K562 (cell line): Measurements from ENCODE around the gene AGRN. TPM values are rescaled to one million over a fixed set of nuclear protein-coding genes. Genes with fewer than 3 reads are reported as not detected.

Source experiments
- ATAC-seq: fragments of 200-7000 bp; cut with Tn5 transposase; 3 replicates; pipeline ENCODE4 v1.9.1; 2020; ENCODE audit warnings: moderate library complexity
- BruUV-seq: library from RNA; stranded (reverse); fragments of 400-500 nt; replicated peaks from 2 replicates; lab custom pipeline; 2021; lab: Mats Ljungman, UMichigan
- CTCF ChIA-PET: fragments of 300-600 bp; formaldehyde crosslinking; extraction: SDS; loops from one replicate; lab custom pipeline; 2021; ENCODE audit warnings: low intra/inter-chr PET ratio; lab: Yijun Ruan, JAX
- POLR2A ChIA-PET: fragments of 300-600, 350-650 bp; sonication (Branson Sonifier 250); formaldehyde crosslinking; extraction: SDS; loops from one replicate; lab custom pipeline; 2021; ENCODE audit warnings: antibody characterized with exemption, inconsistent platforms; lab: Yijun Ruan, JAX
- DNase-seq, 4 experiments: peaks; one replicate each; pipeline versions ENCODE4 v3.0.0 to v3.0.0-alpha.2; 2011 to 2018; ENCODE audit warnings: low spot score in 3 of 4, mixed read lengths in 3 of 4; ENCODE audit errors: extremely low read depth in 1 of 4
- FAIRE-seq: peaks from 2 replicates; lab custom pipeline; 2011; peaks lifted over from hg19 to GRCh38; lab: Jason Lieb, UNC
- H2AFZ ChIP-seq: 2 replicates; pipeline ENCODE4 v1.6.0; 2011; ENCODE audit warnings: low read depth, low read length, control low read depth, inconsistent platforms
- H3K27ac ChIP-seq: fragments of 200-600 bp; 3 replicates; pipeline ENCODE4 v1.8.0; 2011; ENCODE audit warnings: low read depth, mild to moderate bottlenecking, control low read depth, inconsistent platforms, low read length, moderate library complexity, mixed read lengths; ENCODE audit errors: extremely low read depth
- H3K27me3 ChIP-seq, 2 experiments: fragments of 300-600 bp in 1 of 2; 2 replicates in 1 of 2; 3 replicates in 1 of 2; pipeline versions ENCODE4 v1.6.0 to v1.8.0; 2011; ENCODE audit warnings: inconsistent platforms in 2 of 2, low read length in 2 of 2, mild to moderate bottlenecking in 1 of 2, mixed read lengths in 1 of 2, moderate library complexity in 1 of 2; ENCODE audit not compliant: control insufficient read depth in 2 of 2, insufficient read depth in 2 of 2
- H3K36me3 ChIP-seq: fragments of 300-600 bp; 3 replicates; pipeline ENCODE4 v1.8.0; 2011; ENCODE audit warnings: mild to moderate bottlenecking, low read length, inconsistent platforms; ENCODE audit not compliant: control insufficient read depth, insufficient read depth
- H3K4me1 ChIP-seq, 2 experiments: fragments of 200-600 bp in 1 of 2; replicated peaks in 1 of 2; 2 replicates in 1 of 2; 3 replicates in 1 of 2; pipeline versions ENCODE4 v1.5.1 to v1.8.0; 2011; ENCODE audit warnings: inconsistent platforms in 2 of 2, low read length in 2 of 2, mild to moderate bottlenecking in 1 of 2, mixed read lengths in 1 of 2, moderate library complexity in 1 of 2; ENCODE audit not compliant: control insufficient read depth in 2 of 2, insufficient read depth in 2 of 2
- H3K4me2 ChIP-seq: 2 replicates; pipeline ENCODE4 v1.6.1; 2011; ENCODE audit warnings: low read length, control low read depth, inconsistent platforms, mixed read lengths; ENCODE audit not compliant: insufficient read depth
- H3K4me3 ChIP-seq: fragments of 200-600 bp; sonication (generic), shearing (Covaris generic); 2 replicates; pipeline ENCODE4 v1.5.1; 2016; ENCODE audit warnings: control low read depth, inconsistent platforms
- H3K79me2 ChIP-seq: fragments of 200-600 bp; 3 replicates; pipeline ENCODE4 v1.8.0; 2011; ENCODE audit warnings: low read length, inconsistent platforms; ENCODE audit not compliant: control insufficient read depth, insufficient read depth
- H3K9ac ChIP-seq, 2 experiments: 2 replicates each; pipeline versions ENCODE4 v1.6.0 to v1.6.1; 2011; ENCODE audit warnings: low read depth in 2 of 2, low read length in 2 of 2, control low read depth in 1 of 2, inconsistent platforms in 1 of 2, mild to moderate bottlenecking in 1 of 2, mixed read lengths in 1 of 2; ENCODE audit not compliant: insufficient read depth in 1 of 2
- H3K9me1 ChIP-seq: one replicate; pipeline ENCODE4 v1.6.0; 2011; ENCODE audit warnings: inconsistent platforms, mild to moderate bottlenecking, low read length, moderate library complexity; ENCODE audit not compliant: control insufficient read depth, insufficient read depth
- H3K9me3 ChIP-seq: replicated peaks from 2 replicates; pipeline ENCODE4 v1.5.1; 2011; ENCODE audit warnings: low read depth, low read length, inconsistent platforms; ENCODE audit not compliant: control insufficient read depth, insufficient read depth
- H4K20me1 ChIP-seq: replicated peaks from 2 replicates; pipeline ENCODE4 v1.6.1; 2011; ENCODE audit warnings: low read length, inconsistent platforms, mixed read lengths; ENCODE audit not compliant: control insufficient read depth, insufficient read depth
- HDAC6 ChIP-seq: IDR thresholded peaks from 2 replicates; pipeline ENCODE4 v1.6.1; 2012; ENCODE audit warnings: low read depth, mild to moderate bottlenecking, control low read depth, inconsistent platforms, low read length, moderate library complexity
- RFX1 ChIP-seq: fragments of 450-650 bp; IDR thresholded peaks from 2 replicates; pipeline ENCODE4 v1.6.1; 2016; ENCODE audit warnings: mild to moderate bottlenecking, moderate library complexity
- ZBTB33 ChIP-seq: sonication (generic); formaldehyde crosslinking; IDR thresholded peaks from 2 replicates; pipeline ENCODE4 v1.8.1; 2023; ENCODE audit warnings: mild to moderate bottlenecking, missing genetic modification reagents
- ZEB2 ChIP-seq: fragments of 450-650 bp; IDR thresholded peaks from 2 replicates; pipeline ENCODE4 v1.6.1; 2016
- ZNF316 ChIP-seq: fragments of 450-650 bp; IDR thresholded peaks from 2 replicates; pipeline ENCODE4 v1.6.1; 2016
- WGBS: fragments of 100-300 bp; shearing (Covaris generic); methylation state at CpG from one replicate; pipeline ENCODE4 v1.1.6; 2016; ENCODE audit warnings: low coverage, mixed read lengths; ENCODE audit not compliant: insufficient coverage; ENCODE audit errors: missing lambda C conversion rate; 5-methylcytosine and 5-hydroxymethylcytosine counted together
- in situ Hi-C: fragments of 300-500 bp; cut with MboI; formaldehyde crosslinking; loops from 4 replicates; pipeline ENCODE4 v1.15.0; 2018; ENCODE audit warnings: inconsistent platforms, mixed read lengths
- intact Hi-C: fragments of 100-400 bp; cut with micrococcal nuclease; formaldehyde crosslinking; loops from 2 replicates; pipeline ENCODE4 v1.14.2; 2022
- polyA plus RNA-seq, 8 experiments: library from polyadenylated mRNA; depleted of rRNA in 4 of 8; stranded (reverse) in 5 of 8; unstranded in 3 of 8; fragments of >200 nt; fragmentation: Nextera tagmentation in 2 of 8; fragmentation: Illumina TruSeq in 1 of 8; extraction: Ambion mirVana in 2 of 8; extraction: Trizol in 1 of 8; gene quantifications; 2 replicates each; pipeline versions ENCODE4 v1.2.1 to v1.2.3, GENCODE V29; 2011 to 2014; ENCODE audit warnings: inconsistent platforms in 1 of 8, missing spikeins in 1 of 8
- total RNA-seq, 7 experiments: library from RNA; depleted of rRNA in 6 of 7; stranded (reverse); fragments of >200 nt in 6 of 7; fragmentation: Illumina TruSeq in 2 of 7; extraction: Trizol in 2 of 7; gene quantifications; 2 replicates each; pipeline versions ENCODE4 v1.2.1 to v1.2.3, GENCODE V29; 2011 to 2021; ENCODE audit warnings: low replicate concordance in 1 of 7

Gene AGRN
- total and polyA plus RNA-seq, 9 of the 15 experiments (the other 6 are each of a cell fraction or from before 2014, with no cell fraction given): 0.04 to 111 (median 18.1) TPM

GRCh38 chr1:1060281-1061000 is 40.5 kb downstream of the AGRN start:
- in situ Hi-C loops: loop anchor here (10.0 kb wide), 1 partner anchor 76 kb away; the partner anchor contains the start of gene PERM1
- H3K9ac ChIP-seq: peak overlapping the region in 1 of 2 experiments; percentile 80; a peak in 2 of 4 replicates

More at GRCh38 chr1:1060281-1061000, 40.5 kb downstream of the AGRN start:
- Histone ChIP-seq H3K79me2 (no peaks in the 10 kb centered on the region), H3K27me3 (no peaks in the 10 kb centered on the region), H3K27ac (no peak overlapping the region), H3K36me3 (peaks cover 1% of the 10 kb centered on the region; the same call in 1 of the 3 replicates), H3K9me3 (no peaks in the 10 kb centered on the region), H3K4me3 (peak overlapping the region; percentile 69), H3K4me1 (peaks cover 53 to 82% of the 10 kb centered on the region in 2 experiments), H2AFZ (no peak overlapping the region), H3K4me2 (peak overlapping the region; percentile 90), H3K9me1 (no peaks in the 10 kb centered on the region), H4K20me1 (no peaks in the 10 kb centered on the region)
- 55% methylated on average over 36 of the region's 38 CpGs for WGBS
- no peak for TF ChIP-seq HDAC6
- TF ChIP-seq ZEB2: no peak
- peak; percentile 26; the same call in 1 of the 2 replicates for TF ChIP-seq ZNF316
- no peak for TF ChIP-seq RFX1
- peak; percentile 63; the same call in 1 of the 2 replicates for TF ChIP-seq ZBTB33
- POLR2A ChIA-PET: interaction anchor here (1.1 to 1.4 kb wide), 2 partner anchors 10 to 169 kb away, joined by 3 to 4 read pairs; no protein-coding TSS in a partner anchor
- CTCF ChIA-PET: no interaction called here
- intact Hi-C loops: loop anchor here (5.0 kb wide), 3 partner anchors 38 to 138 kb away; partner anchors contain the start of genes AGRN, HES4 and SAMD11
- ATAC-seq: no peak
- no peak for FAIRE-seq
- BruUV-seq: no TSS peak
- DNase-seq: no peak
